Keratinocyte (primary cell): ENCODE measurements around the gene TMEM147. TPM values are rescaled to one million over a fixed set of nuclear protein-coding genes. Genes with fewer than 3 reads are reported as not detected.

Source experiments
- DNase-seq: peaks from one replicate; pipeline ENCODE4 v3.0.0-alpha.2; 2011; ENCODE audit warnings: low read depth, missing footprints, low spot score
- FAIRE-seq: peaks from 2 replicates; lab custom pipeline; 2011; peaks lifted over from hg19 to GRCh38; lab: Jason Lieb, UNC
- H2AFZ ChIP-seq: 2 replicates; pipeline ENCODE4 v1.6.0; 2012; ENCODE audit warnings: low read length, control low read depth, inconsistent platforms; ENCODE audit not compliant: control insufficient read depth
- H3K27ac ChIP-seq: 2 replicates; pipeline ENCODE4 v1.5.1; 2011; ENCODE audit warnings: low read length; ENCODE audit not compliant: control insufficient read depth, insufficient read depth
- H3K27me3 ChIP-seq: 3 replicates; pipeline ENCODE4 v1.6.0; 2011; ENCODE audit warnings: low read length; ENCODE audit not compliant: control insufficient read depth, insufficient read depth; ENCODE audit errors: extremely low read depth
- H3K36me3 ChIP-seq, 2 experiments: 2 replicates in 1 of 2; 3 replicates in 1 of 2; pipeline ENCODE4 v1.5.1; 2011; ENCODE audit warnings: low read length in 2 of 2, mild to moderate bottlenecking in 1 of 2; ENCODE audit not compliant: control insufficient read depth in 2 of 2, insufficient read depth in 2 of 2; ENCODE audit errors: extremely low read depth in 1 of 2
- H3K4me1 ChIP-seq: 3 replicates; pipeline ENCODE4 v1.5.1; 2011; ENCODE audit warnings: low read length; ENCODE audit not compliant: control insufficient read depth, insufficient read depth; ENCODE audit errors: extremely low read depth
- H3K4me2 ChIP-seq: 3 replicates; pipeline ENCODE4 v1.6.0; 2011; ENCODE audit warnings: low read depth, low read length; ENCODE audit not compliant: control insufficient read depth, insufficient read depth; ENCODE audit errors: extremely low read depth
- H3K4me3 ChIP-seq, 3 experiments: fragments of 200-600 bp in 1 of 3; sonication (generic) in 1 of 3; 2 replicates in 2 of 3; 3 replicates in 1 of 3; pipeline ENCODE4 v1.5.1; 2011 to 2016; ENCODE audit warnings: low read length in 3 of 3, mild to moderate bottlenecking in 3 of 3, control low read depth in 2 of 3, inconsistent platforms in 1 of 3, low read depth in 1 of 3, mixed read lengths in 1 of 3, mixed run types in 1 of 3, moderate library complexity in 1 of 3; ENCODE audit not compliant: control insufficient read depth in 2 of 3, insufficient read depth in 2 of 3; ENCODE audit errors: extremely low read depth in 1 of 3
- H3K79me2 ChIP-seq: 2 replicates; pipeline ENCODE4 v1.6.0; 2012; ENCODE audit warnings: low read length; ENCODE audit not compliant: control insufficient read depth, insufficient read depth
- H3K9ac ChIP-seq: 3 replicates; pipeline ENCODE4 v1.6.0; 2011; ENCODE audit warnings: low read length; ENCODE audit not compliant: control insufficient read depth, insufficient read depth; ENCODE audit errors: extremely low read depth
- H3K9me1 ChIP-seq: 3 replicates; pipeline ENCODE4 v1.6.0; 2011; ENCODE audit warnings: low read length; ENCODE audit not compliant: control insufficient read depth, insufficient read depth; ENCODE audit errors: extremely low read depth
- H3K9me3 ChIP-seq: 2 replicates; pipeline ENCODE4 v1.5.1; 2012; ENCODE audit warnings: low read depth, low read length; ENCODE audit not compliant: control insufficient read depth
- H4K20me1 ChIP-seq: 3 replicates; pipeline ENCODE4 v1.6.0; 2011; ENCODE audit warnings: low read length; ENCODE audit not compliant: control insufficient read depth, insufficient read depth; ENCODE audit errors: extremely low read depth
- CTCF ChIP-seq, 3 experiments: IDR thresholded peaks in 1 of 3; conservative IDR thresholded peaks in 1 of 3; optimal IDR thresholded peaks in 1 of 3; 2 replicates in 2 of 3; 3 replicates in 1 of 3; pipeline versions ENCODE3 to v1.5.1; 2011; ENCODE audit warnings: low read length in 3 of 3, mild to moderate bottlenecking in 3 of 3, moderate library complexity in 2 of 3, control low read depth in 1 of 3, inconsistent platforms in 1 of 3; ENCODE audit not compliant: insufficient read depth in 2 of 3; ENCODE audit errors: extremely low read depth in 1 of 3
- EZH2 ChIP-seq: IDR thresholded peaks from one replicate; pipeline ENCODE4 v1.6.1; 2012; ENCODE audit warnings: inconsistent platforms, mild to moderate bottlenecking, low read length, moderate library complexity
- dilution Hi-C: fragments of 300-500 bp; cut with MboI; formaldehyde crosslinking; loops from one replicate; pipeline ENCODE4 v1.7.0; 2020; ENCODE audit warnings: low sequenced_read_pairs; ENCODE audit not compliant: extremely low pct_ligation_motif_present
- polyA plus RNA-seq, 5 experiments: library from polyadenylated mRNA; depleted of rRNA in 3 of 5; stranded (reverse) in 3 of 5; stranded (forward) in 1 of 5; unstranded in 1 of 5; fragments of >200 nt; gene quantifications; 1 replicate in 1 of 5; 2 replicates in 3 of 5; 3 replicates in 1 of 5; pipeline versions ENCODE4 v1.2.1 to v1.2.3, GENCODE V29; 2011 to 2012; ENCODE audit warnings: missing spikeins in 2 of 5, low read depth in 1 of 5, low replicate concordance in 1 of 5

TMEM147 gene
- polyA plus RNA-seq, 1 donor (not counting 4 experiments of a cell fraction or from before 2014, with no cell fraction given), result 134 TPM

GRCh38 chr19:35544110-35544802 lies 1.2 kb upstream of the TMEM147 start:
- dilution Hi-C loops, result no loop called here
- TF ChIP-seq EZH2 (no peak), CTCF (optimal IDR thresholded peaks at IDR 0.05 in 1 of 3, IDR thresholded peaks at IDR 0.05 in 1 of 3, conservative IDR thresholded peaks at IDR 0.05 in 1 of 3; ENCODE audit: extremely low read depth in 1 of 3, insufficient read depth in 2 of 3, low read length in 3 of 3) (no peak)
- Histone ChIP-seq H2AFZ (no peak overlapping the region), H3K9me1 (no peaks in the 10 kb centered on the region), H4K20me1 (no peaks in the 10 kb centered on the region), H3K79me2 (peaks cover 32% of the 10 kb centered on the region), H3K4me3 (peak overlapping the region; percentile 87 to 96 (median 90)), H3K27me3 (no peaks in the 10 kb centered on the region), H3K9me3 (no peaks in the 10 kb centered on the region), H3K36me3 (peaks cover 9 to 15% of the 10 kb centered on the region in 2 experiments), H3K27ac (peak overlapping the region; percentile 88), H3K4me1 (peaks cover 15% of the 10 kb centered on the region), H3K4me2 (peak overlapping the region; percentile 90), H3K9ac (peak overlapping the region; percentile 93)
- DNase-seq (no peak), FAIRE-seq (no peak)

GRCh38 chr19:35545855-35546381 lies 492 bp downstream of the TMEM147 start:
- H3K4me1 ChIP-seq, result peaks cover 15% of the 10 kb centered on the region
- TF ChIP-seq CTCF (optimal IDR thresholded peaks at IDR 0.05 in 1 of 3, IDR thresholded peaks at IDR 0.05 in 1 of 3, conservative IDR thresholded peaks at IDR 0.05 in 1 of 3; ENCODE audit: extremely low read depth in 1 of 3, insufficient read depth in 2 of 3, low read length in 3 of 3) (no peak), EZH2 (no peak)
- peaks cover 9 to 13% of the 10 kb centered on the region in 2 experiments for H3K36me3 ChIP-seq
- H3K4me3 ChIP-seq, result peak overlapping the region; percentile 87 to 96 (median 90)
- no peaks in the 10 kb centered on the region for H4K20me1 ChIP-seq
- FAIRE-seq (peak; percentile 20), DNase-seq (no peak)
- peak overlapping the region; percentile 88 for H3K27ac ChIP-seq
- no peaks in the 10 kb centered on the region for H3K9me1 ChIP-seq
- H3K9me3 ChIP-seq, result no peaks in the 10 kb centered on the region
- peak overlapping the region; percentile 87 for H2AFZ ChIP-seq
- H3K79me2 ChIP-seq, result peaks cover 32% of the 10 kb centered on the region
- dilution Hi-C loops, result no loop called here
- peak overlapping the region; percentile 93 for H3K9ac ChIP-seq
- H3K4me2 ChIP-seq, result peak overlapping the region; percentile 98
- no peaks in the 10 kb centered on the region for H3K27me3 ChIP-seq
